ENCODE results near the gene TUBG1.

DNA sequence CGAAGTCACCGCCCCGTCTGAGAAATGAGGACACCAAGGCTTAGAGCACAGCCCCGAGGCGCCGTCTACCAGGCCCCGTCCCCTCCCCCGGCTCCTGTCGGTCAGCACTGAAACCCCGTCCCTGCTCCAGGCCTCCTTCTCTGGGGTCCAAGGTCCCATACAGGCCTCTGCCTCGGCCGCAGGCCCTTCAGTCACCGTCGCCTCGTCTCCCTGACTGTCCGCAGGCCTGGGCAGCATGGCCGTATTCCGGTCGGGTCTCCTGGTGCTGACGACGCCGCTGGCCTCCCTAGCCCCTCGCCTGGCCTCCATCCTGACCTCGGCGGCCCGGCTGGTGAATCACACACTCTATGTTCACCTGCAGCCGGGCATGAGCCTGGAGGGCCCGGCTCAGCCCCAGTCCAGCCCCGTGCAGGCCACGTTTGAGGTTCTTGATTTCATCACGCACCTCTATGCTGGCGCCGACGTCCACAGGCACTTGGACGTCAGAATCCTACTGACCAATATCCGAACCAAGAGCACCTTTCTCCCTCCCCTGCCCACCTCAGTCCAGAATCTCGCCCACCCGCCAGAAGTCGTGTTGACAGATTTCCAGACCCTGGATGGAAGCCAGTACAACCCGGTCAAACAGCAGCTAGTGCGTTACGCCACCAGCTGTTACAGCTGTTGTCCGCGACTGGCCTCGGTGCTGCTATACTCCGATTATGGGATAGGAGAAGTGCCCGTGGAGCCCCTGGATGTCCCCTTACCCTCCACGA, 46.9 kb upstream of the TUBG1 start:
- no peak for TF ChIP-seq CREB5 (CRISPR knock-in tag; IDR thresholded peaks at IDR 0.05; ENCODE audit: low read depth)
- TF ChIP-seq PPARA (CRISPR knock-in tag; IDR thresholded peaks at IDR 0.05; ENCODE audit: borderline replicate concordance): no peak

Data from SK-N-SH treated with all-trans-retinoic acid at 6 μM for 48 hours (cell line).